HG03025 (cell line): ENCODE results near the gene MARK1.

ENCODE experiments used
- ATAC-seq: cut with Tn5 transposase; IDR thresholded peaks from one replicate; pipeline ENCODE4 v1.9.1; 2021; ENCODE audit warnings: mild to moderate bottlenecking, moderate library complexity; ENCODE audit not compliant: unreplicated experiment, low FRiP score

Gene MARK1

DNA sequence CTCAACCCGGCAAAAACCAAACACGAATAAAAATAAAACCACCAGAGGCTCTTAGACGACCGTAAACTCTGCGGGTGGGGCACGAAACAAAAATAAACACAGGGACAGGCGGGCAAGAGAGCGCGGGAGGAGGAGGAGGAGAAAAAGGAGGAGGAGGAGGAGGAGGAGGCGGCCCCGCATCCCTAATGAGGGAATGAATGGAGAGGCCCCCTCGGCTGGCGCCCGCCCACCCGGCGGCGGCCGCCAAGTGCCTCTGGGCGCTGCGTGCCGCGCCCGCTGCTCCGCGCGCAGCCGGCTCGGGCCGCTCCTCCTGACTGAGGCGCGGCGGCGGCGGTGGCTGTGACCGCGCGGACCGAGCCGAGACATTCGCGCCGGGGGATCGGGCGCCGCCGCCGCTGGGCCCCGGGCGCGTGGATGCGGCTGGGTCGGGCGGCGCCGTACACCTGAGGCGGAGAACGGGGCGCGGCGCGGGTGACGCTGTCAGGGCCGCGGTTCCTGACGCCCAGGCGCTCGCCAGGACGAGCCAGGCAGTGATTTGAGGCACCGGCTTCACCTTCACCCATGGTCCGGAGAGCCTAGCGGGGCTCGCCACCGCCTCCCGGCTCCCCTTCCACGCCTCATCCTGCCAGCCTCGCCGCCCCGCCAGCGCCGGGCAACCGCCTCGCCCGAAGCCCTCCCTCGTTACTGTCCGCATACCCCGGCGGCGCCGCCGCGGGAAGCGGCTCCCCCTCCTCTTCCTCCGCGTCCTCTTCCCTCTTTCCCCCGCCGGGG lies at the start of gene MARK1:
Gene MARK1, plus strand, starts transcription at position 229 of the 771 bp plus-strand sequence. CDS start 687 bp downstream, outside the sequence.
- peak; percentile 65 for ATAC-seq

DNA sequence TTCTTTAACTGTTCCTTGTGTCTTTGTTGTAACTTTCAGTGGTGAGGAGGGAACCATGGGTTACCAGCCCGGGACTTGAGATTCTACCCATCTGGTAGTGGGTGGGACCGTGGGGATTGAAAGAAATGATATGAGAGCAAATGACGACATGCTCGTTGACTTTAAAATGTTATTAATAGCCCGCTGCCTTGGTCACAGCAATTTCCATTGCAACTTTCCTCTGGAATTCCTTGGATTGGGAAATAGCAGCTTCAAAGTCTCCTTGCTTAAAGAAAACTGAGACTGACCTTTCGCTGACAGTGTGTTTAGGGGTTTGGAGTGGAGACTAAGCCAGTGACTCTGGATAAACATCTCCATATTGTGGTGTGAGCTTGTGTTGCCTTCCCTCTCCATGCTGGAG lies 44.2 kb upstream of the MARK1 start:
- ATAC-seq, result no peak

DNA sequence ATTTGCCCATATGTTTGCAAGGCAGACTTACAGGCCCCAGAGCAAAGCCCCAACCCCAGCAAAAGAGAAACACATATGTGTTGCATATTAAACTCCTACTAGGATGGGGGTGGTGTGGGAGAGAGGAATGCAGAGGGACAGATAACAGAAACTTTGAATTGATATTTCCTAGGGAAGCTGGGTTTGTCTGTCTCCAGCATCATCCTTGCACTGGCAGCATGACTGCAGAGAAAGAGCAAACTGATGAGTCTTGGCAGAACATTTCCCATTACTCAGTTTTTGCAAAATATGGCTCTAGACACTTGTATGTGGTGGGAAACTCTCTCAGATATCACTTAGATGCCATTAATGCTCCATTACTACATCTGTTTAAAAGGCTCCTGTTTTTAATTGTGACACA lies 43.8 kb upstream of the MARK1 start:
- ATAC-seq, result no peak

DNA sequence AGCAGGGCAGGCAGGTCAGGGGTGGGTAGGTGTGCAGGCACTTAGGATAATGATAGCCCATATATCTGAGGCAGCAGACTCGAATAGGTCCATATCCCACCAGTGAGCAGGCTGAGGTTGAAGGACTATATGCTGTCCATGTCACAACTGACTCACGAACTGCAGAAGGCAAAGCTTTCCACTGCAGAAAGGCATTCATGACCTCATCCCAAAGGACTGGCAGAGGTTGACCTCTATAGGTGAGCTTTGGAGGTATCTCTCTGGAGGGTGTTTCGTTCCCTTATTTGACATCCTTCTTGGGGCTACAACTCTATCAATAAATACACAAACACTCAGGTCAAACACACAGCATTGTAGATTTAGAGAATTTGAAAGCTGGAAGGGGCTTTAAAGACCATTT lies 42.8 kb upstream of the MARK1 start:
- ATAC-seq, result no peak

DNA sequence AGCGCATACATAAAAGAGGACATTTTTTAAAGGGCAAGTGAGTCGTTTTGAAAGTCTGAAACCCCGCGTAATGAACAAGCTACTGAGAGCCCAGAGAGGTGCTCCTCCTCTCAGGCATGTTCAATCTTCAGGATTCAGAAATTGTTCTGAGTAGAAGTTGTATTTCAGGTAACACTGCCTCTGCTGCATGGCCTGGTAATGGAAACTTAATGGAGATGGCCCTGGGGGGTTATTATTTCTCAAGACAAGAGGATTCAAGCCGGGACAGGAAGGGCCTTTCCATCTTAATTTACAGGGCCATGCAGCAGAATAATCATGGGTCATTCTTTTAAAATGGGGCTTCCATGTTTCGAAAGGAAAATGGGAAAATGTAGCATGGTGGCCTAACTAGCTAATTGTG lies 42.1 kb upstream of the MARK1 start:
- no peak for ATAC-seq

DNA sequence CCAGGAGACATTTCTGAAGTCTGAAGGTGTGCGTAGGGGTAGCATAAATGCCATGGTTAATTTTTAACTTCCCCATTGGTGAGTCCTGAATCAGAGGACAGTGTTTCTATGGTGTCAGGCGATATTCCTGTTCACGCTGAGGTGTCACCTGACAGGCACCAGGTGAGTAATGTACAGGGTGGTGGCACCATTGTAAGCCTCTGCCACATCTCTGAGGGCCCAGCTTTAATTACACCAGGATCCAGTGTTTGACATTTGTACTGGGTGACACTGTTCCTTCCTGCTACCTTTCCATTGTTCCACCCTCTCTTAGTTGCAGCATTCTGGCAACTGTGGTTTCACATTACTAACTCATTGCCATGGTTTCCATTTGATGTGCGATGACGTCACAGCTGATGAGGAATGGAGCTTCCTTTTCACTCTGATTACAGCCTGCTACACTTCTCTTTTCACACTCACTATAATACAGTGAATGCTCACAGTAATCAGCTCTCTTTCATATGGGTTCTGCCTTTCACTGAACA lies 40.6 kb upstream of the MARK1 start:
- ATAC-seq, result no peak

DNA sequence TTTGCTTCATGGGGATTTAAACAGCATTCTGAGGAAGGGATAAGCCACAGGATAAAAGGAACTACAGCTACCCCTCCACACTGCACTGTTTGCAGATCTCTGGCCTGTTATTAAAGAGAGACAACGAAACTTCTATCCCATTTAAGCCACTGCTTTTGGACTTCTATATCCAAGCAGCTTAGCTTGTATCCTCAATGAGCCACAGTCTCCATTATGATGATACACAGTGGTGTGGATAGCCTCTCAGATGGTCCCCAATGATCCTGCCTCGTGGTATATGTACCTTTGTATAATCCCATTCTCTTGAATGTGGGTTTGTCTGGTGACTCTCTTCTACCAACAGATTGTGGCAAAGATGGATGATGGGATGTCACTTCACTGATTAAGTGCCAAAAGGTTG lies 36.0 kb upstream of the MARK1 start:
- ATAC-seq, result no peak

DNA sequence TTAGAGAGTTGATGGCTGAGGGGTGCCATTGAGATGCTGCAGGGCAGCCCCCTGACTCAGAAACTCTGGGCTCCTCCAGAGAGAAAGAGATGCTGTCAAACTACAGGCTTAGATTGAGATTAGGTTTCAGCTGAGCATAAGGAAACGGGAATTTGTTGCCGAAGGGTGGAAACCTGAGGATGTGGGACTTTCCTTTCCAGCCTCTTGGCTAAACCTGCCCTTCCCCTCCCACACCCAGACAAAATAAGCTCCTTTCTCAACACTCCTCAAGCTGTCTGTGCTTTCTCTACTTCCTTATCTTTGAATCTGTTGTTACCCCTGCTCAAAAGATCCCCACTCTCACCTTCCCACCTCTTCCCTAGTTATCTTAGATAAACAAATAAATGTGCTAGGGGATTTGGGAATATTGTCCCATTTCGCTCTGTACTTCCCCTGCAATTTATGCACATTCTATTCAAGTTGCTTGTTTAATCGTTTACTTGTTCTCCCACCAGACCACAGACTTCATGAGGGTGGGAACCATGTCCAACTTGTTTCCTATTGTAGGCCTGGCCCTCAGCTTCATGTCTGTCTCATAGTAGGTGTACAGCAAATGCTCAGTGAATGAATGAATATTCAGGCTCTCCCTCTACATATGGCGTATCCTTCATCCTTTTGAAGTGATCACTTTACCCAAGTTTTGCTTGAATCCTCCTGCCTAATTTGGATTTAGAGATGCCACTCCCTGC lies 30.6 kb upstream of the MARK1 start:
- ATAC-seq, result no peak

DNA sequence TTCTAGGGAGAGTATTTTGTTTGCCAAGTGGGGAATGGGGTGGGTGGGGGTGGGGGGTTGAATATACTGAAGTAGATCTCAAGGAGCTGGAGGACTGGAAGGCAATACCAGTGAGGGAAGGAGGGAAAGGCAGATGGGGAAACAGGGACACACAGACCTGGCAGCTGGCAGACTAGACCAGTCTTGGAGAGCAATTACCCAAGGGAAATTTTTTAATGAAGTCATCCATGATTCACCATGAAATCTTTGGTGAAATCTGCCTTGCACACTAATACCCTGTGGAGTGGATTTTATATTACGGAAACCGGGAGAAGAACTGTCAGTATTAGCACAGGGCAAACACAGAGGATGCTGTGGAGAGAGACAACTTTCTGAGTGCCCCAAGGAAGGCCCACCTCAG lies 29.7 kb upstream of the MARK1 start:
- no peak for ATAC-seq

DNA sequence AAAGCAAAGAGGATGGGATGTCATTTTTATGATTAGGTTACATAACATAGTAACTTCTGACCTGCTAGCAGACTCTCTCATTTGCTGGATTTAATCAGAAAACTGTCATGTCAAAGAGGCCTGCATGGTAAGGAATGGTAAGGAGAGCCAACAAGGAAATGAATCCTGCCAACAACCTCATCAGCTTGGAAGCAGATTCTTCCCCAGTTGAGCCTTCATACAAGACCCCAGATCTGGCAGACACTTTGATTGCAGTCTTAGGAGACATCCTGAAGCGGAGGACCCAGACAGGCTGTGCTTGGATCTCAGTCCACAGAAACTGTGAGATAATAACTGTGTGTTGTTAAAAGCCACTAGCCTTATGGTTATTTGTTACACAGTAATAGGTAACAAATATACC lies 27.6 kb upstream of the MARK1 start:
- ATAC-seq, result no peak

DNA sequence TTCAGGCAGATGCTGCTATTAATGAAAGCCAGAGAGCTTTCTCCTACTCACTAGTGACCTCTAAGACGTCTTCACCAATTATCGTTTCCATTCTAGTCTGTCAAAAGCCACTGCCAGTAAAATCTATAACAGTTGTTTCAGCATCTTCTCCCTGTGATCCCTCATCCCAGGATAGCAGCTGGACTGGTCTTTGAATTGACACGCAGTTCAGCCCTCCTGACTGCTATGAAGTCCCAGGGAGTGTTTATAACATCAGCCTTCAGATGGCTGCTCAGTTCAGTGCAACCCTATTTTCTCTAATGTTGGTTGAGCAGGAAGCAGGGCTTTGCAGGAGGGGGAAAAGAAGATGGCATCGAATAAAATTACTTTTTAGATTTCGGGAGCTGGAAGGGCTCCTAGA lies 23.6 kb upstream of the MARK1 start:
- ATAC-seq, result no peak

DNA sequence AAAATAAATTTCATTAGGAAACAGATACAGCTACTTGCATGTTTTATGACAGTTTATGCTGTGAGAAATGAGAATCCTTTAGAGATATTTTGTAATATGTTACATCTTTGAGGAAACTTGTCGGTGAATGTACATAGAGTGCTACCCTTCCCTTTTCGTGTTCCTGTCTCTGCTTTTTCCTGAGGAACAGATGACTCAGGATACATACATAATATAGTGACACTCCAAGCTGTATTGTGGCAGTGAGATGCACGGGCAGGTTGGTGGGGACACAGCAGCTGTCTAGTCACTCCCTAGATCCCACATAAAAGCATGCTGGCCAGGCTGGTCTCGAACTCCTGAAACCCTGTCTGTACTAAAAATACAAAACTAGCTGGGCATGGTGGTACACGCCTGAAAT lies 20.9 kb upstream of the MARK1 start:
- no peak for ATAC-seq

DNA sequence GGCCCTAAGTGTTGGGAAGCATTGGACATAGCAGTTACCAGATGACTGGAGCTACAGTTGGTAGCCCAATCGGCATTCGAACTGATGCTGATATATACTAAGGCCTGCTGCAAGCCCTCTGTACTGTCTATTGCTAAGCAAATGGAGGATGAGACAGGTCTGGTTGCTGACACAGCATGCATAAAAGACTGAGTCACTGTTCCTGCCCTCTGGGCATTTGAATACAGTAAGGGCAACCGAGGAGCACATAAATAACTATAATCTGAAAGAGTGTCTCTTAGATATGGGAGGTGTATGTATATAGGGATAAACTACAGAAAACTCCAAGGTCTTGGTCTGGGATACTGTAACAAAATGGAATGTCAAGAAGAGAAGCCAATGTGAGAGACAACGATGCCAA lies 16.8 kb upstream of the MARK1 start:
- no peak for ATAC-seq

DNA sequence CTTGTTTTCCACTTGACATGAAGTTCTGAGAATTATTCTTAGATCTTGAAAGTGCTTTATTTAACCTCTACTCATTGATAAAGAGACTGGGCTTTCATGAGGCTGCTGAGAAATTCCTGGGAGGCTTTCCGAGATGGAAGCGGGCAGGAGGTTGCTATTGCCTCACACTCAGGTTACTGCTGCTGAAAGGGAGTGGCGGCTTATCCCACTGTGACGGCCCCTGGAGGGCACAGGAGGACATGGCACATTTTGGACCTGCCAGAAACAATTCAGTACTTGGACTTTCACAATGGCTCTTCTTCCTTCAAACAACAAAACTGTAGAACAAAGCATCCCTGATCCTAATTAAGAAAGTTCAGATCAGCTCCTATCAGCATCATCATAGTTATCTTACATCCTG lies 16.2 kb upstream of the MARK1 start:
- ATAC-seq, result no peak

DNA sequence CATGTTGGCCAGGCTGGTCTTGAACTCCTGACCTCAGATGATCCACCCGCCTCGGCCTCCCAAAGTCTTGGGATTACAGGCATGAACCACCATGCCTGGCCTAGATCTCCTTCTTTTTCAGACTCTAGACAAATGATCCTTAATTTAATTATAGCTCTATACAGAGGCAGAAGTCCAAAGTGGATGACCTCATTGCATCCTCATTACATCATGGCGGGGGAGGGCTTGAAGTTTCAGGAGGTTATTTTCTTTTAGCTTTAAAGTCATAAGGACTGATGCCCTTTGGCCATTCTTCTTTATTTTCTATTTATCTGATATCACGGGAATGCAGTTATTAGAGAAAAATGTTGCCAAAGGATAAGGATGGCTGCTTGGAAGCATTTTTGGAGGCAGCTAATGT lies 14.1 kb upstream of the MARK1 start:
- no peak for ATAC-seq

DNA sequence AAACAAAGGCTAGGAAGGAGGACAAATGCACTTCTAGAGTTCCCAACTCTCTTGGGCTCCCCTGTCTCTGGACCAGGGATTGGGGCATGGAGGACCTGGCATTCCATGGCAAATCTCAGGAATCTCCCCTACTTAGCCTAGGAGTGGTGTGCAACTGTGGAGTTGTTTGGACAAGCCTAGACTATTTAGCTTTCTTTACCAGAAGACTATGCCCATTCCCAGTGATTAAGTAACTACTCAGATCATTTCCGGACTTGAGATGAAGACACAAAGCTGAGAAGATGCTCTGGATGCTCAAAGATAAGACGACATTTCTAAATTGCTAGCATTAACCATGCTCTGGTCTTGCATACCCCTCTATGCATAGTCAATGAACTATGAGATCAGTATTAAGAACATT lies 13.7 kb upstream of the MARK1 start:
- no peak for ATAC-seq

DNA sequence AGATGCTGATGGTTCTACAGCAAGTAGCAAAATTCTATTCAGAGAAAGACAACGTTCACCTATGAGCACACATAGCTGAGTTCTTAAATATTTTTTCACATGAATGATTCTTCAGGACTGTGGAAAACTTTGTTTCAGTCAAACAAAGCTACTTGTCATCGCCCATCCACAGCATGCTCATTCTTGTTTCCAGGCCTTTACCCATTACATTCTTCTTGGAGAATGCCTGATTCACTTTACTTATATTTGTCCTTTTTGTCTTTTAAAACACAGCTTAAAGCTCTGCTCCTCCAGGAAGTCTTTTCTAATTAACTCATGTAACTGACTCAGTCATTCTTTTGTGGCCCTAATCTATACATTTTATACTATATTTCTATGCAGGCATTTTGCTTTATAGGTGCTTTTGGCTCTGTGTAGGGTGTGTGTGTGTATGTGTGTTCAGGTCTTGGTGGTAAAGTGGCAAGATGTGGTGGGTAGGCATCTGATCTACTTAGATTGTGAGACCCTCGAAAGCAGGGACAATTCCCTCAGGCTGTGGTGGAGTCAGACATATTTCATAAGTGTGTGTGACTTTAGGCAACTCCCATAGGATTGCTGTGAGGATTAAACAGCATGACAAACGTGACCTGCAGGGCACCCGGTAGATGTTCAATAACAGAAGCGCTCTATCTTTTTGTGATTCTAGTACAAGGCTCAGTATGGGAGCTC lies 11.8 kb upstream of the MARK1 start:
- ATAC-seq, result no peak

DNA sequence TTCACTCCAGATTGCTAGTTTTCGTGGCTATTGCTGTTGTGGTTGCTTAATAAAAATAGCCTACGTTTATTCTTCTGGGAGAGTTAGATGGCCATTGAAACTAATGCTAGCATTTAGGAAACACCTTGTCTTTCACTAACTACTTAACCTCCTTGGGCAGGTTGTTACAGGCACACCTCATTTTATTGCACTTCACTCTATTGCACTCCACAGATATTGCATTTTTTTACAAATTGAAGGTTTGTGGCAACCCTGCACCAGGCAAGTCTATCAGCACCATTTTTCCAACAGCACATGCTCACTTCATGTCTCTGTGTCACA lies 11.3 kb upstream of the MARK1 start:
- no peak for ATAC-seq

DNA sequence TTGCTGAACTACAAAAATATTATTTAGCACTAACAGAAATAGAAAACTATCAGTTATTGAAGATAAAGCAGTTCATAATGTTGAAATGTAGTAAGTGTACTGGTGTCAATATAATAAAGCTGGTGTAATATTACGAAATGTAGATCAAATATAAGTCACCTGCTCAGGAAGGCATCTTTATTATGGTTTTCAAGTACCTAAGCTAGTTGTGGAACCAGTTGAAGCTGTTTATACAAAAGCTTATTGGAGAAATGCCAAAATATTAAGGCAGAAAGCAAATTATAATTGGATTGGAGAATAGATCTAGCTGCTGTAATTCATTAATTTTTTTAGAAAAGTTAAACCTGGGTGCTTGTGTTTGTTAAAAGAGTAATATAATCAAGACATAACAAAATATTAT lies 6.2 kb upstream of the MARK1 start:
- ATAC-seq, result no peak

DNA sequence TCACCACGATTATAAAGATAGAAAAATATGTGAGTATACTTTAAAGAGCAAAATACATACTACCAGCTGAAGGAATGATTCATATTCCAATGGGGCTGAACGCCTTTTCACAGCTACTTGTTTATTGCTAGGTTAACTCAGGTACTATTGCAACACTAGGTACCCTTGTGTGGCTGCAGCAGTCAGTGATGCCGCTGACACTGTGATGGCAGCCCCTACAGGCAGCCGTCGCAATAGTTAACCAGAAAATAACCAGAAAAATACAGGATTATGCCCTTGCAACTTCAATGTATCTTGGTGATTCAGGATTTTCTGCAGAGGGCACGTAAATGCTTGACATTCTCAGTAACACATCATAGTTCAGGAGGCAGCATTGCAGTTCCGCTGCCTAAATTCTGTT lies 1.6 kb upstream of the MARK1 start:
- ATAC-seq, result no peak

DNA sequence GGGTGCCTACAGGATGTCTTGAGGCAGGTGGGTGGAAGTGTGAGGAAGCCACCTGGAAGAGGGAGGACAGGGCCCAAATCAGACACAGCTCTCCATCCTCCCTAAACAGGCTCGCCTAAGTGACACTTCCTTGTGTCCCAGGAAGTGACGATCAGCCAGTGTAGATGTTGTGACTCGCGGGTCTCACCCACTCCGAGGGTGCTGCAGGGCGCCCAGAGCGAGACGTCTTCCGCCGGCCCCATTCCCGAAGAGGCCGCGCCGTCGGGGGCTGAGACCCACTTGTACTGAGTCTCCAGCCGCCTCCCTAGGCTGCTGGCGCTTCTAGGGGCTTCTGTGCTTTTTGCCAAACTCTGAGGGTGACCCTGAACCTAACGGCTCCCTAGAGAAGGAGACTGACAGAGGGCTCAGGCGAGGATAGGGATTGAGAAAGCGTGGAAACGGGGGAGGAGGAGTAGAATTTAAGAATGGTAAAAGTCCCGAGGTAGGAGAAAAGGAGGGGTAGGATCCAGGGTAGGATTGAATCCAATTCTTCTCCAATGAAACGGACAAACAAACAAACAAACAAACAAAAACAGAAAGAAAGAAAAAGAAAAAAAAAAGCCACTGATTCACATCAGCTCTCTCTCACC lies 543 bp upstream of the MARK1 start:
- ATAC-seq, result peak; percentile 33
